NB4 (cell line): ENCODE data around the gene MTHFD2L.

Source experiments
- MAX ChIP-seq: IDR thresholded peaks from 2 replicates; pipeline ENCODE4 v1.6.1; 2011; ENCODE audit warnings: low read depth, low read length
- MYC ChIP-seq: IDR thresholded peaks from 2 replicates; pipeline ENCODE4 v1.6.1; 2011; ENCODE audit warnings: low read depth, low read length
- POLR2A ChIP-seq: IDR thresholded peaks from 2 replicates; pipeline ENCODE4 v1.6.1; 2011; ENCODE audit warnings: mild to moderate bottlenecking; ENCODE audit not compliant: insufficient read length; ENCODE audit errors: extremely low read depth
- TF ChIP-seq, protein P1 (sequence below): IDR thresholded peaks from one replicate; pipeline ENCODE4 v1.5.1; 2012; ENCODE audit warnings: low read depth, low read length

- TF ChIP-seq, protein P1, sequence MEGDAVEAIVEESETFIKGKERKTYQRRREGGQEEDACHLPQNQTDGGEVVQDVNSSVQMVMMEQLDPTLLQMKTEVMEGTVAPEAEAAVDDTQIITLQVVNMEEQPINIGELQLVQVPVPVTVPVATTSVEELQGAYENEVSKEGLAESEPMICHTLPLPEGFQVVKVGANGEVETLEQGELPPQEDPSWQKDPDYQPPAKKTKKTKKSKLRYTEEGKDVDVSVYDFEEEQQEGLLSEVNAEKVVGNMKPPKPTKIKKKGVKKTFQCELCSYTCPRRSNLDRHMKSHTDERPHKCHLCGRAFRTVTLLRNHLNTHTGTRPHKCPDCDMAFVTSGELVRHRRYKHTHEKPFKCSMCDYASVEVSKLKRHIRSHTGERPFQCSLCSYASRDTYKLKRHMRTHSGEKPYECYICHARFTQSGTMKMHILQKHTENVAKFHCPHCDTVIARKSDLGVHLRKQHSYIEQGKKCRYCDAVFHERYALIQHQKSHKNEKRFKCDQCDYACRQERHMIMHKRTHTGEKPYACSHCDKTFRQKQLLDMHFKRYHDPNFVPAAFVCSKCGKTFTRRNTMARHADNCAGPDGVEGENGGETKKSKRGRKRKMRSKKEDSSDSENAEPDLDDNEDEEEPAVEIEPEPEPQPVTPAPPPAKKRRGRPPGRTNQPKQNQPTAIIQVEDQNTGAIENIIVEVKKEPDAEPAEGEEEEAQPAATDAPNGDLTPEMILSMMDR: no peak
- TF ChIP-seq POLR2A (no peak), MYC (no peak), MAX (no peak)
Observed at GRCh38 chr4:74108457-74109115, 49.3 kb upstream of the MTHFD2L start.
